GM23338 (cell line): Measurements from ENCODE around the gene IL5RA. TPM values are rescaled to one million over a fixed set of nuclear protein-coding genes. Genes with fewer than 3 reads are reported as not detected.

ENCODE experiments used
- ATAC-seq: fragments of 200-7000 bp; cut with Tn5 transposase; 3 replicates; pipeline ENCODE4 v1.9.1; 2020
- DNase-seq: peaks from one replicate; pipeline ENCODE4 v3.0.0-alpha.2; 2015; ENCODE audit warnings: low spot score
- H2AFZ ChIP-seq: fragments of 200-600 bp; sonication (generic); 2 replicates; pipeline ENCODE4 v1.8.0; 2016; ENCODE audit warnings: antibody characterized with exemption, mild to moderate bottlenecking, moderate library complexity
- H3F3A ChIP-seq: fragments of 200-600 bp; sonication (generic); replicated peaks from 2 replicates; pipeline ENCODE4 v1.8.0; 2017; ENCODE audit warnings: antibody characterized with exemption, mixed run types, low read depth
- H3K27ac ChIP-seq: fragments of 200-600 bp; sonication (generic); 2 replicates; pipeline ENCODE4 v1.6.1; 2016; ENCODE audit warnings: low read depth
- H3K27me3 ChIP-seq: fragments of 200-600 bp; sonication (generic); 2 replicates; pipeline ENCODE4 v1.8.0; 2016; ENCODE audit warnings: mild to moderate bottlenecking, mixed run types, moderate library complexity; ENCODE audit not compliant: insufficient read depth
- H3K36me3 ChIP-seq: fragments of 200-600 bp; sonication (generic); 2 replicates; pipeline ENCODE4 v1.8.0; 2016; ENCODE audit warnings: mild to moderate bottlenecking; ENCODE audit not compliant: insufficient read depth
- H3K4me1 ChIP-seq: fragments of 200-600 bp; sonication (generic); 2 replicates; pipeline ENCODE4 v1.8.0; 2016; ENCODE audit warnings: mild to moderate bottlenecking, moderate library complexity; ENCODE audit not compliant: insufficient read depth
- H3K4me2 ChIP-seq: fragments of 200-600 bp; sonication (generic); 2 replicates; pipeline ENCODE4 v1.7.1; 2017; ENCODE audit warnings: mixed run types
- H3K4me3 ChIP-seq: fragments of 200-600 bp; sonication (generic); 2 replicates; pipeline ENCODE4 v1.6.1; 2016; ENCODE audit warnings: mixed run types
- H3K79me2 ChIP-seq: fragments of 200-600 bp; sonication (generic); replicated peaks from 2 replicates; pipeline ENCODE4 v1.8.0; 2017; ENCODE audit warnings: mild to moderate bottlenecking; ENCODE audit not compliant: insufficient read depth
- H3K9me2 ChIP-seq: fragments of 200-600 bp; sonication (generic); 2 replicates; pipeline ENCODE4 v1.8.0; 2017; ENCODE audit not compliant: insufficient read depth
- H4K20me1 ChIP-seq: fragments of 200-600 bp; sonication (generic); replicated peaks from 2 replicates; pipeline ENCODE4 v1.8.0; 2017; ENCODE audit warnings: mild to moderate bottlenecking; ENCODE audit not compliant: insufficient read depth
- H3K27ac Mint-ChIP-seq: 2 replicates; pipeline ENCODE4 v1.8.0; 2020; ENCODE audit warnings: inconsistent platforms, mild to moderate bottlenecking, moderate library complexity, mixed read lengths
- H3K27me3 Mint-ChIP-seq: 3 replicates; pipeline ENCODE4 v1.8.0; 2022; ENCODE audit warnings: low read depth, mild to moderate bottlenecking, moderate library complexity, mixed read lengths, inconsistent platforms; ENCODE audit not compliant: insufficient read depth, poor library complexity
- H3K36me3 Mint-ChIP-seq: 3 replicates; pipeline ENCODE4 v1.8.0; 2021; ENCODE audit warnings: low read depth, mild to moderate bottlenecking, inconsistent platforms, moderate library complexity, mixed read lengths
- H3K4me1 Mint-ChIP-seq: 3 replicates; pipeline ENCODE4 v1.8.0; 2020; ENCODE audit warnings: mild to moderate bottlenecking, inconsistent platforms, mixed read lengths
- H3K4me3 Mint-ChIP-seq: 3 replicates; pipeline ENCODE4 v1.8.0; 2021; ENCODE audit warnings: moderate library complexity, mild to moderate bottlenecking, inconsistent platforms, mixed read lengths
- H3K9me3 Mint-ChIP-seq: 3 replicates; pipeline ENCODE4 v1.8.0; 2020; ENCODE audit warnings: moderate library complexity, mild to moderate bottlenecking, inconsistent platforms, mixed read lengths
- CREB1 ChIP-seq: fragments of 250-450 bp; sonication (Bioruptor Pico); IDR thresholded peaks from 2 replicates; pipeline ENCODE4 v1.5.0; 2020; ENCODE audit warnings: low read depth, mild to moderate bottlenecking, moderate library complexity
- EZH2phosphoT487 ChIP-seq: fragments of 200-600 bp; sonication (generic); IDR thresholded peaks from one replicate; pipeline ENCODE4 v1.8.1; 2018; ENCODE audit warnings: antibody characterized with exemption; ENCODE audit not compliant: unreplicated experiment
- JUNB ChIP-seq: IDR thresholded peaks from one replicate; pipeline ENCODE4 v1.6.1; 2016; ENCODE audit warnings: antibody characterized with exemption; ENCODE audit not compliant: unreplicated experiment
- NANOG ChIP-seq: IDR thresholded peaks from 2 replicates; pipeline ENCODE4 v1.6.1; 2016; ENCODE audit warnings: antibody characterized with exemption, borderline replicate concordance
- POLR2AphosphoS5 ChIP-seq: IDR thresholded peaks from 2 replicates; pipeline ENCODE4 v1.6.1; 2016; ENCODE audit warnings: antibody characterized with exemption, low read depth
- REST ChIP-seq: IDR thresholded peaks from one replicate; pipeline ENCODE4 v1.6.1; 2018; ENCODE audit warnings: antibody characterized with exemption; ENCODE audit not compliant: unreplicated experiment
- STAT1 ChIP-seq: IDR thresholded peaks from one replicate; pipeline ENCODE4 v1.6.1; 2016; ENCODE audit warnings: antibody characterized with exemption; ENCODE audit not compliant: unreplicated experiment
- ZNF331 ChIP-seq: fragments of 250-450 bp; sonication (Bioruptor Pico); IDR thresholded peaks from 2 replicates; pipeline ENCODE4 v1.5.0; 2020; ENCODE audit warnings: low read depth, mild to moderate bottlenecking, moderate library complexity
- polyA plus RNA-seq: library from polyadenylated mRNA; unstranded; fragments of >200 nt; fragmentation: Nextera tagmentation; extraction: Ambion mirVana; gene quantifications from 2 replicates; pipeline ENCODE4 v1.2.1, GENCODE V29; 2016
- small RNA-seq: library from RNA; depleted of rRNA; stranded (forward); fragments of <200 nt; gene quantifications from one replicate; pipeline ENCODE3, GENCODE V24; 2014; ENCODE audit warnings: low replicate concordance
- total RNA-seq: library from RNA; depleted of rRNA; stranded (reverse); fragments of >200 nt; shearing (Covaris generic); gene quantifications from 2 replicates; pipeline ENCODE4 v1.2.3, GENCODE V29; 2014; rRNA removed

IL5RA gene
- total and polyA plus RNA-seq, 2 experiments from 2014 or later, result 0.31 TPM; not detected in 1

GRCh38 chr3:3023111-3023745 is 86.9 kb downstream of the IL5RA start (continued):
- TF ChIP-seq REST, result no peak

- Histone ChIP-seq H4K20me1 (no peaks in the 10 kb centered on the region), H3K4me2 (peak overlapping the region; percentile 66), H3K27ac (no peak overlapping the region), H3K79me2 (no peaks in the 10 kb centered on the region), H3F3A (no peaks in the 10 kb centered on the region), H2AFZ (peak overlapping the region; percentile 20; the same call in 1 of the 2 replicates), H3K36me3 (no peaks in the 10 kb centered on the region), H3K9me2 (no peaks in the 10 kb centered on the region), H3K4me3 (peak overlapping the region; percentile 29; the same call in 1 of the 2 replicates), H3K27me3 (no peaks in the 10 kb centered on the region), H3K4me1 (peaks cover 38% of the 10 kb centered on the region)
- Mint-ChIP-seq H3K27me3 (no peaks in the 10 kb centered on the region), H3K4me1 (no peaks in the 10 kb centered on the region), H3K36me3 (peaks cover 17% of the 10 kb centered on the region), H3K4me3 (no peak overlapping the region), H3K9me3 (peaks cover 88% of the 10 kb centered on the region), H3K27ac (no peak overlapping the region)
- DNase-seq (peak; percentile 44), ATAC-seq (no peak)
- TF ChIP-seq JUNB (no peak), STAT1 (no peak), EZH2phosphoT487 (no peak), ZNF331 (no peak), CREB1 (no peak), NANOG (peak; percentile 61; the same call in 1 of the 2 replicates), POLR2AphosphoS5 (no peak)
These were observed 90.0 kb downstream of the IL5RA start for GRCh38 chr3:3020209-3020608.

Small RNAs within 50 kb of the gene (small RNA-seq; reads per million reads assigned to genes)
- not detected for gene RF00416

Other genes with a start within 250 kb of the IL5RA start
- 33.9 and 42.8 TPM in 2 replicates for gene TRNT1, start 16.6 kb upstream of the IL5RA start, total RNA-seq
- 25.2 and 36.4 TPM in 2 replicates for gene TRNT1, start 16.6 kb upstream of the IL5RA start, polyA plus RNA-seq
- 32.6 and 33.6 TPM in 2 replicates for gene CRBN, start 69.3 kb upstream of the IL5RA start, total RNA-seq
- gene CRBN, start 69.3 kb upstream of the IL5RA start, polyA plus RNA-seq, result 29.9 and 41.7 TPM in 2 replicates